Suppressor macrophage treated with lipopolysaccharide for 1 hour (primary cell): ENCODE measurements around the gene TMPO.
"Not testable (repeated sequence)": the region's sequence is repeated elsewhere in the genome, so short reads cannot be mapped to it uniquely, and the experiment has no call there.

Experiments
- DNase-seq, 3 donors: peaks; one replicate each; pipeline ENCODE4 v3.0.0-alpha.2; 2020 to 2022

The TMPO gene

GRCh38 chr12:98513379-98514322, 1.7 kb upstream of the TMPO start:
- peak; percentile 38 to 54 (median 53) for DNase-seq

GRCh38 chr12:98514982-98515286, 456 bp upstream of the TMPO start:
- DNase-seq: no peak

- peak; percentile 92 to 97 (median 96) for DNase-seq
These were observed 902 bp downstream of the TMPO start for GRCh38 chr12:98516111-98516873.

GRCh38 chr12:98519257-98519907, 4.0 kb downstream of the TMPO start:
- no peak for DNase-seq

- DNase-seq: no peak
These were observed 14.7 kb downstream of the TMPO start for GRCh38 chr12:98530068-98530467.

GRCh38 chr12:98532687-98533304, 17.4 kb downstream of the TMPO start:
- peak; percentile 78 to 84 (median 81) for DNase-seq

GRCh38 chr12:98533723-98534251, 18.4 kb downstream of the TMPO start:
- DNase-seq: no peak

GRCh38 chr12:98538031-98538430, 22.6 kb downstream of the TMPO start:
- no peak for DNase-seq

GRCh38 chr12:98543701-98544100, 28.3 kb downstream of the TMPO start:
- DNase-seq: no peak

- DNase-seq: no peak
These were observed 29.4 kb downstream of the TMPO start for GRCh38 chr12:98544751-98545150.

GRCh38 chr12:98549371-98550110, 34.2 kb downstream of the TMPO start:
- DNase-seq: no peak

GRCh38 chr12:98551787-98552186, 36.4 kb downstream of the TMPO start:
- DNase-seq: no peak

- DNase-seq: not testable (repeated sequence)
These were observed 42.7 kb downstream of the TMPO start for GRCh38 chr12:98558097-98558496.

- no peak for DNase-seq
These were observed 44.3 kb downstream of the TMPO start for GRCh38 chr12:98559666-98560065.

- no peak for DNase-seq
These were observed 46.5 kb downstream of the TMPO start for GRCh38 chr12:98561846-98562245.

GRCh38 chr12:98572010-98572409, 56.6 kb downstream of the TMPO start:
- DNase-seq: peak in 1 of 3 donors; percentile 12

GRCh38 chr12:98574110-98574509, 58.7 kb downstream of the TMPO start:
- DNase-seq: no peak

GRCh38 chr12:98575013-98575412, 59.6 kb downstream of the TMPO start:
- no peak for DNase-seq

- not testable (repeated sequence) for DNase-seq
These were observed 61.4 kb downstream of the TMPO start for GRCh38 chr12:98576795-98577194.

GRCh38 chr12:98578392-98578791, 63.0 kb downstream of the TMPO start:
- no peak for DNase-seq

GRCh38 chr12:98578821-98579220, 63.4 kb downstream of the TMPO start:
- no peak for DNase-seq

- no peak for DNase-seq
These were observed 64.0 kb downstream of the TMPO start for GRCh38 chr12:98579347-98579746.
